Astrocyte (in vitro differentiated cells and primary cell): ENCODE measurements around the gene DROSHA.

Experiments
- EZH2 ChIP-seq: IDR thresholded peaks from 2 replicates; pipeline ENCODE4 v1.6.1; 2012; ENCODE audit warnings: mild to moderate bottlenecking, low read length, inconsistent platforms; ENCODE audit not compliant: insufficient read depth
- TF ChIP-seq, protein P1 (sequence below): IDR thresholded peaks from 2 replicates; pipeline ENCODE4 v1.5.1; 2011; ENCODE audit warnings: low read depth, mild to moderate bottlenecking, inconsistent platforms, low read length, moderate library complexity; ENCODE audit not compliant: insufficient read depth

GRCh38 chr5:31459594-31459993, 72.3 kb downstream of the DROSHA start:
- TF ChIP-seq, protein P1, sequence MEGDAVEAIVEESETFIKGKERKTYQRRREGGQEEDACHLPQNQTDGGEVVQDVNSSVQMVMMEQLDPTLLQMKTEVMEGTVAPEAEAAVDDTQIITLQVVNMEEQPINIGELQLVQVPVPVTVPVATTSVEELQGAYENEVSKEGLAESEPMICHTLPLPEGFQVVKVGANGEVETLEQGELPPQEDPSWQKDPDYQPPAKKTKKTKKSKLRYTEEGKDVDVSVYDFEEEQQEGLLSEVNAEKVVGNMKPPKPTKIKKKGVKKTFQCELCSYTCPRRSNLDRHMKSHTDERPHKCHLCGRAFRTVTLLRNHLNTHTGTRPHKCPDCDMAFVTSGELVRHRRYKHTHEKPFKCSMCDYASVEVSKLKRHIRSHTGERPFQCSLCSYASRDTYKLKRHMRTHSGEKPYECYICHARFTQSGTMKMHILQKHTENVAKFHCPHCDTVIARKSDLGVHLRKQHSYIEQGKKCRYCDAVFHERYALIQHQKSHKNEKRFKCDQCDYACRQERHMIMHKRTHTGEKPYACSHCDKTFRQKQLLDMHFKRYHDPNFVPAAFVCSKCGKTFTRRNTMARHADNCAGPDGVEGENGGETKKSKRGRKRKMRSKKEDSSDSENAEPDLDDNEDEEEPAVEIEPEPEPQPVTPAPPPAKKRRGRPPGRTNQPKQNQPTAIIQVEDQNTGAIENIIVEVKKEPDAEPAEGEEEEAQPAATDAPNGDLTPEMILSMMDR: no peak
- no peak for TF ChIP-seq EZH2
